ENCODE measurements around the gene PFKFB4.
"Not testable (repeated sequence)": the region's sequence is repeated elsewhere in the genome, so short reads cannot be mapped to it uniquely, and the experiment has no call there.

PFKFB4 gene

GRCh38 chr3:48482822-48483221 is 73.8 kb downstream of the PFKFB4 start:
- DNase-seq, result not testable (repeated sequence)

DNA sequence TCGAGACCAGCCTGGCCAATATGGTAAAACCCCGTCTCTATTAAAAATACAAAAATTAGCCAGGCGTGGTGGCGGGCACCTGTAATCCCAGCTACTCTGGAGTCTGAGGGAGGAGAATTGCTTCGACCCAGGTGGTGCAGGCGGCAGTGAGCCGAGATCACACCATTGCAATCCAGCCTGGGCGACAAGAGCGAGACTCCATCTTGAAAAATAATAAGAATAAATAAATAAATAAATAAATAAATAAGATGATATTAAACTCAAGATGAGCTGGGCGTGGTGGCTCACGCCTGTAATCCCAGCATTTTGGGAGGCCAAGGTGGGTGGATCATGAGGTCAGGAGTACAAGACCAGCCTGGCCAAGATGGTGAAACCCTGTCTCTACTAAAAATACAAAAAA is 75.7 kb downstream of the PFKFB4 start:
- not testable (repeated sequence) for DNase-seq

DNA sequence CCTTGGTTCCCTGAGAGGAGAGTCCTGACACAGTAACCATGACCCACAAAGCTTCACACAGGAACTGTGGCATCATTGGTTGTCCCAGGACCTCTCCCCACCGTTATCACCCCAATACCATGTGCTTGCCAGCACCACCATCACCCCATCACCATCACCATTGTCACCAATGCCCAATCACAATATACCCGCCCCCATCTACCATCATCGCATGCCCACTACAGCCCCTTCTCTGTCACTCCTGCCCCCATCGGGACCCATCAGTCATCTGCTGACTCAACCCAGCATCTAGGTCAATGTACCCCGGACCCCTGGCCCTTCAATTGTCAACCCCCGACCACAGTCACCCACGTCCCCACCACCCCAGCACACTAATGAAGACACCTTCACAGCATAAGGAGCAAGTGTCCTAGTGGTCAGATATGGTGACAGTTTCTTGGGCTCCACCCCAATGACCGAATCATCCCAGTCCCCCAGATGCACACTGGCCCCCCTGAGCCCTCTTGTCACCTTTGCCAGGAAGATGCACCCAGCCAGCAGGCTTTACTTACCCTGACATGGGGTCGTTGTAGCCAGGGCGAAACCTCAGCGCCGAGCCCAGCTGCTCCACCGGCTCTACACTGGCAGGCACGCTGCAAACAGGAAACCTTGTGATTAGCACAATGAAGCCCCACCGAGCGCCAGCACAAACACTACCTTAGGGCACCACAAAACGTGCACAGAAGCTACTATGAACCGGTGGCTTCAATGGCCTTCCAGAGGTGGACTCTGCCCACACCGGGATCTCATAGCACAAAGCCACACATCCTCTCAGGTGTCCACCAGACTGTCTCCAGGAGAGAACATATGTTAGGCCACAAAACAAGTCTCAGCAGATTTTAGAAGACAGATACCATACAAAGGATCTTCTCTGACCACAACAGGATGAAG is 77.7 kb downstream of the PFKFB4 start:
- DNase-seq, result peak in 1 of 2 experiments; percentile 1

DNA sequence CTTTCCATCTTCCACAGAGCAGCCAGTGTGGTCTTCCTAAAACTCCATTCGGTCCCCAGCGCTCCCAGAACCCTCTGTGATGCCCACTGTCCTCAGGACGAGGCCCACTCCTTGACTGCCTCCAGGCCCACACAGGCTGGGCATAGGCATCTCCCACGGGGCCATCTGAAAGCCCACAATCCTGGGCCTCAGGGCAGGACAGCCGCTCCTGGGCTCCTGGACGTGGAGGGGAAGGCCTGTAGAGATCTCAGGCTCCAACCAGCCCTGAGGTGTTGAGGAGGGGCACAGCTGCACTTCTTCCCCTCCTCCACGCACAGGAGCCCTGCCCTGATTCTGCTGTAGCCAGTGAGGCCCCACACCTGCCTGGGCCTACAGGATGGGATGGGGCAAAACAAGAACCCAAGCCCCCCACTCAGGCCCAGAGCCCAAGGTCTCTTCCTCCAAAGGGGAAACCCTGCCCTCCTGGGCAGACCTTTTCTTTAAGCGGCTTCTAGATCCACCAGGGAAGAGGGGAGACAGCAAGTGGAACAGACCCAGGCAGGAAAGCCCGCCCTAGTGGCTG is 78.6 kb downstream of the PFKFB4 start:
- DNase-seq, result no peak

DNA sequence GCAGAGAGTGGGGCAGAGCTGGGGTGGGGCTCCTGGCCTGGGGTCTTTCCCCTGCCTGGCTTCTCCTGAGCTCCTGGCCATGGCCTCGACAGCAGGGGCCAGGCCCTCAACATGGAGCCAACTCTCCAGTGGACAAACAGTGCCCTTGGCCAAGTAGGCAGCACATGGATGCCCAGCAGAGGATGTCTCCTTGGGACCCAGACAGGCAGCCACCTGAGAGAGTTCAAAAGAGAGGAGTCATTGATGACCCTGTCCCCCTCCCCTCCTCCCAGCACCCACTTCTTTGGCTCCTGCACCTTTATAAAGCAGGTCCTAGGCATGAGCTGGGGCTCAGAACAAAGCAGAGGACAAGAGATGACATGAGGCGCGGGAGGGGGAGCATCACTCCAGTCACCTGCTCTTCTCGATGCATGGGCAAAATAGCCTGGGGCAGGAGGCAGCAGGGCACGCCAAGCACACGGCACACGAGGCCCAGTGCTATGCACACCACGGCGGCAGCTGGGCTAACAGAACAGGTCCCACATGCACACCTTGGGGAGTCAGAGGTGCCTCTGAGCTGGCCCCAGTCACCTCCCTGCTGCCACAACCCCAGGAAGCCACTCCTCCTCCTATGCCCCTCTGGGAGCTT is 80.1 kb downstream of the PFKFB4 start:
- no peak for DNase-seq

- no peak for DNase-seq
Measured at GRCh38 chr3:48475188-48475587, 81.4 kb downstream of the PFKFB4 start.

GRCh38 chr3:48474619-48475018 is 82.0 kb downstream of the PFKFB4 start:
- DNase-seq, result no peak

DNA sequence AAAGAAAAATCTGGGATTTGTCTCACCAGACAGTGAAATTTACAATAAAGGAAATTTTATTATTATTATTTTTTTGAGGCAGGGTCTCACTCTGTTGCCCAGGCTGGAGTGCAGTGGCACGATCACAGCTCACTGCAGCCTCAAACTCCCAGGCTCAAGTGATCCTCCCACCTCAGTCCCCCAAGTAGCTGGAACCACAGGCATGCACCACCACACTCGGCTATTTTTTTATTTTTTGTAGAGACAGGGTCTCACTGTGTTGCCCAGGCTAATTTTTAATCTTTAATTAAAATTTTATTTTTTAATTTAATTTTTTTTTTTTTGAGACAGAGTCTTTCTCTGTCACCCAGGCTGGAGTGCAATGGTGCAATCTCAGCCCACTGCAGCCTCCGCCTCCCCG is 82.6 kb downstream of the PFKFB4 start:
- not testable (repeated sequence) for DNase-seq

- no peak for DNase-seq
Measured at GRCh38 chr3:48473617-48473952, 83.0 kb downstream of the PFKFB4 start.

GRCh38 chr3:48472923-48473616 is 83.5 kb downstream of the PFKFB4 start:
- DNase-seq, result peak; percentile 97 to 98

DNA sequence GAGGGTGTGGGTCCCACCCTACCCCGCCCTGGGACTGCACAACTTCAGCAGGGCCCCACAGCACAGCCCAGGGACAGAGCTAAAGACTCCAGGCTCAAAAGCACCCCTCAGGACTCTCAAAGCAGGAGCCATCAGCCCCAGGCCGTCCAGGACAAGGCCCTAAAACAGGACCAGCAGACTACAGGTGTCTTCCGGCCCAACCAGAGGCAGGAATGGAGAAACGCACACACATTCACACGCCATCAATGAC is 84.0 kb downstream of the PFKFB4 start:
- DNase-seq, result peak in 1 of 2 experiments; percentile 37

- DNase-seq, result no peak
Measured at GRCh38 chr3:48470286-48470685, 86.3 kb downstream of the PFKFB4 start.

DNA sequence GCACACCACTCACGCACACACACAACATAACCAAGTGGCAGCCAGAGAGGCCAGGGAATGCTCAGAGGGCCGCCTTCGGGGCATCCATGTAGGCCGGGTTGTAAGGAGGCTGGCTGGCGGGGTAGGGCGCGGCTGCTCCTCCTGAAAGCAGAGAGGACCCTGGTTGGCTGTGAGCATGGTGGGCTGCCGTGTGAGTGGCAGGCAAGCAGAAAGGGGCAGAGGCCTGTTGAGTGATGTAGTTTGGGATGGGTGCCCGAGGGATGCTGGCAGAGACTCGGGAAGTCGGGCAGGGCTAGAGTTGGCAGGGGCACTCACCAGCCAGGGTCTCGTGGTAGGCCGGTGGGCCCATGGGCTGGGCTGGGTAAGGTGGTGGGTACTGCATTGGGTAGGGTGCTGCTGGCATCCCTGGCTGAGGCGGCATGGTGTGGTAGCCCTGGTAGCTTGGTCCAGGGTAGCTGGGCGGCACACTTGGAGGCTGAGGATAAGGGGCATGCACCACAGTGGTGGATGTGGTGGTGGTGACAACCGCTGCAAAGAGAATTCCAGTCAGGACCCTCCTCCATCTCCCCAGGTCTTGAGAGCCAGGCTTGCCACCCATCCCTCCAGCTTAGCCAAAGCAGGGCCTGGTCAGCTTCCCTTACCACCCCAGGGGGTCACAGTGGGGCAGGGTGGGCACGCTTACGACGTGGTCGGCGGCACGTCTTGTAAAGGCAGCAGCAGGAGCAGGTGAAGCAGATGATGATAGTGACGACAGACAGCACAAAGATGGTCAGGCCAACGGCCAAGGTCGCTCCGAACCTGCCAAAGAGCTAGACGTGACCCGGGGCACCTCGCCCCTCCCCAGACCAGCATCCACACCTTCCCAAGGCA is 87.3 kb downstream of the PFKFB4 start:
- DNase-seq, result no peak

- no peak for DNase-seq
Measured at GRCh38 chr3:48468329-48468731, 88.3 kb downstream of the PFKFB4 start.
